HepG2 (cell line): ENCODE data around the gene RIIAD1.

Experiments
- CBX2 ChIP-seq, 2 experiments: fragments of 200-600 bp in 1 of 2; sonication (generic); formaldehyde crosslinking in 1 of 2; IDR thresholded peaks; 2 replicates each; pipeline versions ENCODE4 v1.7.0 to v1.8.1; 2018 to 2022; ENCODE audit warnings: low read depth in 2 of 2, low read length in 1 of 2, mild to moderate bottlenecking in 1 of 2, missing genetic modification reagents in 1 of 2
- CREB1 ChIP-seq, 2 experiments: fragments of 450-650 bp in 1 of 2; IDR thresholded peaks; 2 replicates each; pipeline ENCODE4 v1.6.1; 2016 to 2017; ENCODE audit warnings: control low read depth in 1 of 2, mild to moderate bottlenecking in 1 of 2, missing compliant biosample characterization in 1 of 2, missing genetic modification characterization in 1 of 2
- JUNB ChIP-seq: sonication (generic); formaldehyde crosslinking; IDR thresholded peaks from 2 replicates; pipeline ENCODE4 v1.8.0; 2022; ENCODE audit warnings: missing genetic modification reagents, mild to moderate bottlenecking, borderline replicate concordance
- NR3C1 ChIP-seq: sonication (generic); formaldehyde crosslinking; IDR thresholded peaks from 2 replicates; pipeline ENCODE4 v1.4.0; 2020; ENCODE audit warnings: missing genetic modification reagents
- POLR2A ChIP-seq, 2 experiments: IDR thresholded peaks; 2 replicates each; pipeline ENCODE4 v1.6.1; 2011; ENCODE audit warnings: low read depth in 2 of 2, low read length in 2 of 2, mild to moderate bottlenecking in 1 of 2, moderate library complexity in 1 of 2; ENCODE audit not compliant: insufficient read depth in 1 of 2
- SIN3A ChIP-seq: IDR thresholded peaks from 2 replicates; pipeline ENCODE4 v1.6.1; 2011; ENCODE audit warnings: low read depth, mild to moderate bottlenecking, control low read depth, low read length, borderline replicate concordance
- SRY ChIP-seq: sonication (generic); formaldehyde crosslinking; IDR thresholded peaks from 2 replicates; pipeline ENCODE4 v1.8.0; 2022; ENCODE audit warnings: mild to moderate bottlenecking, missing genetic modification reagents
- STAG1 ChIP-seq: sonication (generic); formaldehyde crosslinking; IDR thresholded peaks from 2 replicates; pipeline ENCODE4 v1.4.0; 2020; ENCODE audit warnings: missing genetic modification reagents
- ZNF124 ChIP-seq: sonication (generic); formaldehyde crosslinking; IDR thresholded peaks from 2 replicates; pipeline ENCODE4 v1.4.0; 2020; ENCODE audit warnings: missing genetic modification reagents
- TF ChIP-seq, protein P1 (sequence below): sonication (generic); formaldehyde crosslinking; IDR thresholded peaks from 2 replicates; pipeline ENCODE4 v1.5.0; 2020; ENCODE audit warnings: mild to moderate bottlenecking, missing genetic modification reagents, moderate library complexity
- TF ChIP-seq, protein P2 (sequence below): sonication (generic); formaldehyde crosslinking; IDR thresholded peaks from 2 replicates; pipeline ENCODE4 v1.5.0; 2020; ENCODE audit warnings: mild to moderate bottlenecking, missing genetic modification reagents
- TF ChIP-seq, protein P3 (sequence below): IDR thresholded peaks from 2 replicates; pipeline ENCODE4 v1.6.1; 2012; ENCODE audit warnings: inconsistent platforms
- TF ChIP-seq, protein P4 (sequence below): IDR thresholded peaks from 2 replicates; pipeline ENCODE4 v1.6.1; 2016; ENCODE audit warnings: mild to moderate bottlenecking, missing biosample characterization, missing genetic modification reagents

DNA sequence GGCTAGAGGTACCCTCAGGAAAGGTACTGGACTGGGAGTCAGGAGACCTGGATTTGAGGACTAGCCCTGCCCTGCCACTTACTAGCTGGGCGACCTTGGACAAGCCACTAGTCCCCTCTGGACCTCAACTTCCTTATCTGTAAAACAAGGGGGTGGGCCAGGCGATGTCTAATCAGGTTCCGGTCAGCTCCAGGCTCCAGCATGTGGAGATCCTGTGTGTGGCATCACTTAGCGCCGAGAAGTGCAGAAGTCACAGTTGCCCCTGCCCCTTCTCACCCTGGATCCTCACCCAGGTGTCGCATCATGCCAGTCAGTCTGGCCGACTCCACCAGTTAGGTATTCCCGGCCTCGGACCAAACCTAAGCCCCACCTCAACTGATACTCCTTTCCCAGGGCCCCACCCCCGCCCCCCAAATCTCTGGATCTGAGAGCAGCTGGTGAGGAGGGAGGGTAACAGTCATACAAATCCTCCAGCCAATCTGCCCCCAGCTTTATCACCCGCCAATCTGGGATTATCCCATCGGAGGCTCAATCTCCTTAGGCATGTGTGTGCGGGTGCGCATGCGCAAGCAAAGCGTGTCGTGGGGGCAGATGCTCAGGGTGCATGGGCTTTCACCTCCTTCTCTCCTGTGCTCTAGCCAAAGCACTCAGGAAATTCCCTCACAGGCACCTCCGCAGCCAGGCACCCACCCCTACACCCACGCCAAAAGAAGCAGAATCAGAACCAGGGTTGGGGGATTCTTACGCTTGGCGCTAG lies 10.1 kb upstream of the RIIAD1 start:
- TF ChIP-seq NR3C1 (CRISPR knock-in tag) = no peak
- no peak for TF ChIP-seq JUNB
- no peak for TF ChIP-seq ZNF124 (CRISPR knock-in tag)
- TF ChIP-seq SIN3A = no peak
- TF ChIP-seq, protein P1, sequence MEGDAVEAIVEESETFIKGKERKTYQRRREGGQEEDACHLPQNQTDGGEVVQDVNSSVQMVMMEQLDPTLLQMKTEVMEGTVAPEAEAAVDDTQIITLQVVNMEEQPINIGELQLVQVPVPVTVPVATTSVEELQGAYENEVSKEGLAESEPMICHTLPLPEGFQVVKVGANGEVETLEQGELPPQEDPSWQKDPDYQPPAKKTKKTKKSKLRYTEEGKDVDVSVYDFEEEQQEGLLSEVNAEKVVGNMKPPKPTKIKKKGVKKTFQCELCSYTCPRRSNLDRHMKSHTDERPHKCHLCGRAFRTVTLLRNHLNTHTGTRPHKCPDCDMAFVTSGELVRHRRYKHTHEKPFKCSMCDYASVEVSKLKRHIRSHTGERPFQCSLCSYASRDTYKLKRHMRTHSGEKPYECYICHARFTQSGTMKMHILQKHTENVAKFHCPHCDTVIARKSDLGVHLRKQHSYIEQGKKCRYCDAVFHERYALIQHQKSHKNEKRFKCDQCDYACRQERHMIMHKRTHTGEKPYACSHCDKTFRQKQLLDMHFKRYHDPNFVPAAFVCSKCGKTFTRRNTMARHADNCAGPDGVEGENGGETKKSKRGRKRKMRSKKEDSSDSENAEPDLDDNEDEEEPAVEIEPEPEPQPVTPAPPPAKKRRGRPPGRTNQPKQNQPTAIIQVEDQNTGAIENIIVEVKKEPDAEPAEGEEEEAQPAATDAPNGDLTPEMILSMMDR (CRISPR knock-in tag) = no peak
- no peak for TF ChIP-seq CREB1 (IDR thresholded peaks at IDR 0.05)
- TF ChIP-seq CREB1 (CRISPR knock-in tag; IDR thresholded peaks at IDR 0.05) = no peak
- TF ChIP-seq, protein P2, sequence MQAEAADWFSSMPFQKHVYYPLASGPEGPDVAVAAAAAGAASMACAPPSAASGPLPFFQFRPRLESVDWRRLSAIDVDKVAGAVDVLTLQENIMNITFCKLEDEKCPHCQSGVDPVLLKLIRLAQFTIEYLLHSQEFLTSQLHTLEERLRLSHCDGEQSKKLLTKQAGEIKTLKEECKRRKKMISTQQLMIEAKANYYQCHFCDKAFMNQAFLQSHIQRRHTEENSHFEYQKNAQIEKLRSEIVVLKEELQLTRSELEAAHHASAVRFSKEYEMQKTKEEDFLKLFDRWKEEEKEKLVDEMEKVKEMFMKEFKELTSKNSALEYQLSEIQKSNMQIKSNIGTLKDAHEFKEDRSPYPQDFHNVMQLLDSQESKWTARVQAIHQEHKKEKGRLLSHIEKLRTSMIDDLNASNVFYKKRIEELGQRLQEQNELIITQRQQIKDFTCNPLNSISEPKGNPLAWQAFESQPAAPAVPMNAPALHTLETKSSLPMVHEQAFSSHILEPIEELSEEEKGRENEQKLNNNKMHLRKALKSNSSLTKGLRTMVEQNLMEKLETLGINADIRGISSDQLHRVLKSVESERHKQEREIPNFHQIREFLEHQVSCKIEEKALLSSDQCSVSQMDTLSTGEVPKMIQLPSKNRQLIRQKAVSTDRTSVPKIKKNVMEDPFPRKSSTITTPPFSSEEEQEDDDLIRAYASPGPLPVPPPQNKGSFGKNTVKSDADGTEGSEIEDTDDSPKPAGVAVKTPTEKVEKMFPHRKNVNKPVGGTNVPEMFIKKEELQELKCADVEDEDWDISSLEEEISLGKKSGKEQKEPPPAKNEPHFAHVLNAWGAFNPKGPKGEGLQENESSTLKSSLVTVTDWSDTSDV = no peak
- TF ChIP-seq STAG1 = no peak
- TF ChIP-seq SRY (CRISPR knock-in tag) = no peak
- TF ChIP-seq, protein P3, sequence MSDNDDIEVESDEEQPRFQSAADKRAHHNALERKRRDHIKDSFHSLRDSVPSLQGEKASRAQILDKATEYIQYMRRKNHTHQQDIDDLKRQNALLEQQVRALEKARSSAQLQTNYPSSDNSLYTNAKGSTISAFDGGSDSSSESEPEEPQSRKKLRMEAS = no peak
- TF ChIP-seq, protein P4, sequence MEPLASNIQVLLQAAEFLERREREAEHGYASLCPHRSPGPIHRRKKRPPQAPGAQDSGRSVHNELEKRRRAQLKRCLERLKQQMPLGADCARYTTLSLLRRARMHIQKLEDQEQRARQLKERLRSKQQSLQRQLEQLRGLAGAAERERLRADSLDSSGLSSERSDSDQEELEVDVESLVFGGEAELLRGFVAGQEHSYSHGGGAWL (CRISPR knock-in tag) = no peak
- no peak for TF ChIP-seq POLR2A (IDR thresholded peaks at IDR 0.05; ENCODE audit: insufficient read depth in 1 of 2, low read depth in 2 of 2, low read length in 2 of 2)
- no peak for TF ChIP-seq CBX2 (IDR thresholded peaks at IDR 0.05; ENCODE audit: low read depth, low read length)
- TF ChIP-seq CBX2 (CRISPR knock-in tag; IDR thresholded peaks at IDR 0.05; ENCODE audit: low read depth) = no peak
